GM23338 (cell line): ENCODE data around the gene TMEM140. TPM values are rescaled to one million over a fixed set of nuclear protein-coding genes. Genes with fewer than 3 reads are reported as not detected.

Experiments used
- ATAC-seq: fragments of 200-7000 bp; cut with Tn5 transposase; 3 replicates; pipeline ENCODE4 v1.9.1; 2020
- DNase-seq: peaks from one replicate; pipeline ENCODE4 v3.0.0-alpha.2; 2015; ENCODE audit warnings: low spot score
- H2AFZ ChIP-seq: fragments of 200-600 bp; sonication (generic); 2 replicates; pipeline ENCODE4 v1.8.0; 2016; ENCODE audit warnings: antibody characterized with exemption, mild to moderate bottlenecking, moderate library complexity
- H3F3A ChIP-seq: fragments of 200-600 bp; sonication (generic); replicated peaks from 2 replicates; pipeline ENCODE4 v1.8.0; 2017; ENCODE audit warnings: antibody characterized with exemption, mixed run types, low read depth
- H3K27ac ChIP-seq: fragments of 200-600 bp; sonication (generic); 2 replicates; pipeline ENCODE4 v1.6.1; 2016; ENCODE audit warnings: low read depth
- H3K27me3 ChIP-seq: fragments of 200-600 bp; sonication (generic); 2 replicates; pipeline ENCODE4 v1.8.0; 2016; ENCODE audit warnings: mild to moderate bottlenecking, mixed run types, moderate library complexity; ENCODE audit not compliant: insufficient read depth
- H3K36me3 ChIP-seq: fragments of 200-600 bp; sonication (generic); 2 replicates; pipeline ENCODE4 v1.8.0; 2016; ENCODE audit warnings: mild to moderate bottlenecking; ENCODE audit not compliant: insufficient read depth
- H3K4me1 ChIP-seq: fragments of 200-600 bp; sonication (generic); 2 replicates; pipeline ENCODE4 v1.8.0; 2016; ENCODE audit warnings: mild to moderate bottlenecking, moderate library complexity; ENCODE audit not compliant: insufficient read depth
- H3K4me2 ChIP-seq: fragments of 200-600 bp; sonication (generic); 2 replicates; pipeline ENCODE4 v1.7.1; 2017; ENCODE audit warnings: mixed run types
- H3K4me3 ChIP-seq: fragments of 200-600 bp; sonication (generic); 2 replicates; pipeline ENCODE4 v1.6.1; 2016; ENCODE audit warnings: mixed run types
- H3K79me2 ChIP-seq: fragments of 200-600 bp; sonication (generic); replicated peaks from 2 replicates; pipeline ENCODE4 v1.8.0; 2017; ENCODE audit warnings: mild to moderate bottlenecking; ENCODE audit not compliant: insufficient read depth
- H3K9me2 ChIP-seq: fragments of 200-600 bp; sonication (generic); 2 replicates; pipeline ENCODE4 v1.8.0; 2017; ENCODE audit not compliant: insufficient read depth
- H4K20me1 ChIP-seq: fragments of 200-600 bp; sonication (generic); replicated peaks from 2 replicates; pipeline ENCODE4 v1.8.0; 2017; ENCODE audit warnings: mild to moderate bottlenecking; ENCODE audit not compliant: insufficient read depth
- H3K27ac Mint-ChIP-seq: 2 replicates; pipeline ENCODE4 v1.8.0; 2020; ENCODE audit warnings: inconsistent platforms, mild to moderate bottlenecking, moderate library complexity, mixed read lengths
- H3K27me3 Mint-ChIP-seq: 3 replicates; pipeline ENCODE4 v1.8.0; 2022; ENCODE audit warnings: low read depth, mild to moderate bottlenecking, moderate library complexity, mixed read lengths, inconsistent platforms; ENCODE audit not compliant: insufficient read depth, poor library complexity
- H3K36me3 Mint-ChIP-seq: 3 replicates; pipeline ENCODE4 v1.8.0; 2021; ENCODE audit warnings: low read depth, mild to moderate bottlenecking, inconsistent platforms, moderate library complexity, mixed read lengths
- H3K4me1 Mint-ChIP-seq: 3 replicates; pipeline ENCODE4 v1.8.0; 2020; ENCODE audit warnings: mild to moderate bottlenecking, inconsistent platforms, mixed read lengths
- H3K4me3 Mint-ChIP-seq: 3 replicates; pipeline ENCODE4 v1.8.0; 2021; ENCODE audit warnings: moderate library complexity, mild to moderate bottlenecking, inconsistent platforms, mixed read lengths
- H3K9me3 Mint-ChIP-seq: 3 replicates; pipeline ENCODE4 v1.8.0; 2020; ENCODE audit warnings: moderate library complexity, mild to moderate bottlenecking, inconsistent platforms, mixed read lengths
- CREB1 ChIP-seq: fragments of 250-450 bp; sonication (Bioruptor Pico); IDR thresholded peaks from 2 replicates; pipeline ENCODE4 v1.5.0; 2020; ENCODE audit warnings: low read depth, mild to moderate bottlenecking, moderate library complexity
- EZH2 ChIP-seq: fragments of 200-600 bp; sonication (generic); IDR thresholded peaks from one replicate; pipeline ENCODE4 v1.8.0; 2017; ENCODE audit warnings: antibody characterized with exemption, mild to moderate bottlenecking, low read depth; ENCODE audit not compliant: unreplicated experiment
- EZH2phosphoT487 ChIP-seq: fragments of 200-600 bp; sonication (generic); IDR thresholded peaks from one replicate; pipeline ENCODE4 v1.8.1; 2018; ENCODE audit warnings: antibody characterized with exemption; ENCODE audit not compliant: unreplicated experiment
- JUNB ChIP-seq: IDR thresholded peaks from one replicate; pipeline ENCODE4 v1.6.1; 2016; ENCODE audit warnings: antibody characterized with exemption; ENCODE audit not compliant: unreplicated experiment
- NANOG ChIP-seq: IDR thresholded peaks from 2 replicates; pipeline ENCODE4 v1.6.1; 2016; ENCODE audit warnings: antibody characterized with exemption, borderline replicate concordance
- STAT1 ChIP-seq: IDR thresholded peaks from one replicate; pipeline ENCODE4 v1.6.1; 2016; ENCODE audit warnings: antibody characterized with exemption; ENCODE audit not compliant: unreplicated experiment
- ZNF331 ChIP-seq: fragments of 250-450 bp; sonication (Bioruptor Pico); IDR thresholded peaks from 2 replicates; pipeline ENCODE4 v1.5.0; 2020; ENCODE audit warnings: low read depth, mild to moderate bottlenecking, moderate library complexity
- polyA plus RNA-seq: library from polyadenylated mRNA; unstranded; fragments of >200 nt; fragmentation: Nextera tagmentation; extraction: Ambion mirVana; gene quantifications from 2 replicates; pipeline ENCODE4 v1.2.1, GENCODE V29; 2016
- total RNA-seq: library from RNA; depleted of rRNA; stranded (reverse); fragments of >200 nt; shearing (Covaris generic); gene quantifications from 2 replicates; pipeline ENCODE4 v1.2.3, GENCODE V29; 2014
- TF ChIP-seq, protein P1 (sequence below): IDR thresholded peaks from one replicate; pipeline ENCODE4 v1.6.1; 2018; ENCODE audit warnings: antibody characterized with exemption; ENCODE audit not compliant: unreplicated experiment
- TF ChIP-seq, protein P2 (sequence below): IDR thresholded peaks from 2 replicates; pipeline ENCODE4 v1.6.1; 2016; ENCODE audit warnings: antibody characterized with exemption
- TF ChIP-seq, protein P3 (sequence below), 2 experiments: fragments of 200-600 bp in 1 of 2; sonication (generic) in 1 of 2; conservative IDR thresholded peaks; 2 replicates each; pipeline versions ENCODE4 v1.5.1 to v1.6.1; 2016 to 2017; ENCODE audit warnings: antibody characterized with exemption in 2 of 2, low read depth in 2 of 2, mild to moderate bottlenecking in 2 of 2, moderate library complexity in 1 of 2
- TF ChIP-seq, protein P4 (sequence below): fragments of 250-450 bp; sonication (Bioruptor Pico); IDR thresholded peaks from 2 replicates; pipeline ENCODE4 v1.5.0; 2020; ENCODE audit warnings: mild to moderate bottlenecking, moderate library complexity

The TMEM140 gene
- total and polyA plus RNA-seq, 2 experiments from 2014 or later = 2.7 TPM; not detected in 1

DNA sequence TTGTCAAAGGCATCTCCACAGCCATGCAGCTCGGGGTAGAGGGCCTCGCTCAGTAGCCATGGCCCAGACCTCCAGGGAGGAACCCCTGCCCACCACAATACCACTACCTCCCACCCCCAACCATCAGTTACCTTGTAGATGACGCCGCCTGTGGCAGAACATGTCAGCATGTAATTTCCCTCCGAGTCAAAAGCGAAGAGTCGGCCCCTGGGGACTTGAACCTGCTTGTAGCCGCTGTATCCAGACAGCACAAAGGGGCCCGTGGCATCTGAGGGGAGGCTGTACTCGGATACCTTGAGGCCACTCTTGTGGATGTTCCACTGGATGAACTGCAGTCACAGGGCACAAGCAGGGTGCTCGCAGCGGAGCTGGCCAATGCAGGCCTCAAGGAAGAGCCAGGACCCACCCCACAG, 39.0 kb downstream of the TMEM140 start:
- peaks cover 38% of the 10 kb centered on the region for H3K36me3 Mint-ChIP-seq
- H3K4me1 Mint-ChIP-seq = no peaks in the 10 kb centered on the region
- H3K27me3 ChIP-seq = no peaks in the 10 kb centered on the region
- no peaks in the 10 kb centered on the region; the same call in 1 of the 2 replicates for H4K20me1 ChIP-seq
- H3K79me2 ChIP-seq = no peaks in the 10 kb centered on the region
- no peak overlapping the region for H3K27ac Mint-ChIP-seq
- H3K4me3 ChIP-seq = no peak overlapping the region
- TF ChIP-seq NANOG = no peak
- no peak for TF ChIP-seq ZNF331
- TF ChIP-seq, protein P1, sequence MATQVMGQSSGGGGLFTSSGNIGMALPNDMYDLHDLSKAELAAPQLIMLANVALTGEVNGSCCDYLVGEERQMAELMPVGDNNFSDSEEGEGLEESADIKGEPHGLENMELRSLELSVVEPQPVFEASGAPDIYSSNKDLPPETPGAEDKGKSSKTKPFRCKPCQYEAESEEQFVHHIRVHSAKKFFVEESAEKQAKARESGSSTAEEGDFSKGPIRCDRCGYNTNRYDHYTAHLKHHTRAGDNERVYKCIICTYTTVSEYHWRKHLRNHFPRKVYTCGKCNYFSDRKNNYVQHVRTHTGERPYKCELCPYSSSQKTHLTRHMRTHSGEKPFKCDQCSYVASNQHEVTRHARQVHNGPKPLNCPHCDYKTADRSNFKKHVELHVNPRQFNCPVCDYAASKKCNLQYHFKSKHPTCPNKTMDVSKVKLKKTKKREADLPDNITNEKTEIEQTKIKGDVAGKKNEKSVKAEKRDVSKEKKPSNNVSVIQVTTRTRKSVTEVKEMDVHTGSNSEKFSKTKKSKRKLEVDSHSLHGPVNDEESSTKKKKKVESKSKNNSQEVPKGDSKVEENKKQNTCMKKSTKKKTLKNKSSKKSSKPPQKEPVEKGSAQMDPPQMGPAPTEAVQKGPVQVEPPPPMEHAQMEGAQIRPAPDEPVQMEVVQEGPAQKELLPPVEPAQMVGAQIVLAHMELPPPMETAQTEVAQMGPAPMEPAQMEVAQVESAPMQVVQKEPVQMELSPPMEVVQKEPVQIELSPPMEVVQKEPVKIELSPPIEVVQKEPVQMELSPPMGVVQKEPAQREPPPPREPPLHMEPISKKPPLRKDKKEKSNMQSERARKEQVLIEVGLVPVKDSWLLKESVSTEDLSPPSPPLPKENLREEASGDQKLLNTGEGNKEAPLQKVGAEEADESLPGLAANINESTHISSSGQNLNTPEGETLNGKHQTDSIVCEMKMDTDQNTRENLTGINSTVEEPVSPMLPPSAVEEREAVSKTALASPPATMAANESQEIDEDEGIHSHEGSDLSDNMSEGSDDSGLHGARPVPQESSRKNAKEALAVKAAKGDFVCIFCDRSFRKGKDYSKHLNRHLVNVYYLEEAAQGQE = no peak
- TF ChIP-seq, protein P2, sequence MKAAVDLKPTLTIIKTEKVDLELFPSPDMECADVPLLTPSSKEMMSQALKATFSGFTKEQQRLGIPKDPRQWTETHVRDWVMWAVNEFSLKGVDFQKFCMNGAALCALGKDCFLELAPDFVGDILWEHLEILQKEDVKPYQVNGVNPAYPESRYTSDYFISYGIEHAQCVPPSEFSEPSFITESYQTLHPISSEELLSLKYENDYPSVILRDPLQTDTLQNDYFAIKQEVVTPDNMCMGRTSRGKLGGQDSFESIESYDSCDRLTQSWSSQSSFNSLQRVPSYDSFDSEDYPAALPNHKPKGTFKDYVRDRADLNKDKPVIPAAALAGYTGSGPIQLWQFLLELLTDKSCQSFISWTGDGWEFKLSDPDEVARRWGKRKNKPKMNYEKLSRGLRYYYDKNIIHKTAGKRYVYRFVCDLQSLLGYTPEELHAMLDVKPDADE = no peak
- TF ChIP-seq JUNB = no peak
- no peak for TF ChIP-seq EZH2
- TF ChIP-seq EZH2phosphoT487 = no peak
- no peak for TF ChIP-seq STAT1
- TF ChIP-seq CREB1 (CRISPR knock-in tag) = no peak
- TF ChIP-seq, protein P3, sequence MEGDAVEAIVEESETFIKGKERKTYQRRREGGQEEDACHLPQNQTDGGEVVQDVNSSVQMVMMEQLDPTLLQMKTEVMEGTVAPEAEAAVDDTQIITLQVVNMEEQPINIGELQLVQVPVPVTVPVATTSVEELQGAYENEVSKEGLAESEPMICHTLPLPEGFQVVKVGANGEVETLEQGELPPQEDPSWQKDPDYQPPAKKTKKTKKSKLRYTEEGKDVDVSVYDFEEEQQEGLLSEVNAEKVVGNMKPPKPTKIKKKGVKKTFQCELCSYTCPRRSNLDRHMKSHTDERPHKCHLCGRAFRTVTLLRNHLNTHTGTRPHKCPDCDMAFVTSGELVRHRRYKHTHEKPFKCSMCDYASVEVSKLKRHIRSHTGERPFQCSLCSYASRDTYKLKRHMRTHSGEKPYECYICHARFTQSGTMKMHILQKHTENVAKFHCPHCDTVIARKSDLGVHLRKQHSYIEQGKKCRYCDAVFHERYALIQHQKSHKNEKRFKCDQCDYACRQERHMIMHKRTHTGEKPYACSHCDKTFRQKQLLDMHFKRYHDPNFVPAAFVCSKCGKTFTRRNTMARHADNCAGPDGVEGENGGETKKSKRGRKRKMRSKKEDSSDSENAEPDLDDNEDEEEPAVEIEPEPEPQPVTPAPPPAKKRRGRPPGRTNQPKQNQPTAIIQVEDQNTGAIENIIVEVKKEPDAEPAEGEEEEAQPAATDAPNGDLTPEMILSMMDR (conservative IDR thresholded peaks at IDR 0.05; ENCODE audit: low read depth in 2 of 2) = no peak
- TF ChIP-seq, protein P4, sequence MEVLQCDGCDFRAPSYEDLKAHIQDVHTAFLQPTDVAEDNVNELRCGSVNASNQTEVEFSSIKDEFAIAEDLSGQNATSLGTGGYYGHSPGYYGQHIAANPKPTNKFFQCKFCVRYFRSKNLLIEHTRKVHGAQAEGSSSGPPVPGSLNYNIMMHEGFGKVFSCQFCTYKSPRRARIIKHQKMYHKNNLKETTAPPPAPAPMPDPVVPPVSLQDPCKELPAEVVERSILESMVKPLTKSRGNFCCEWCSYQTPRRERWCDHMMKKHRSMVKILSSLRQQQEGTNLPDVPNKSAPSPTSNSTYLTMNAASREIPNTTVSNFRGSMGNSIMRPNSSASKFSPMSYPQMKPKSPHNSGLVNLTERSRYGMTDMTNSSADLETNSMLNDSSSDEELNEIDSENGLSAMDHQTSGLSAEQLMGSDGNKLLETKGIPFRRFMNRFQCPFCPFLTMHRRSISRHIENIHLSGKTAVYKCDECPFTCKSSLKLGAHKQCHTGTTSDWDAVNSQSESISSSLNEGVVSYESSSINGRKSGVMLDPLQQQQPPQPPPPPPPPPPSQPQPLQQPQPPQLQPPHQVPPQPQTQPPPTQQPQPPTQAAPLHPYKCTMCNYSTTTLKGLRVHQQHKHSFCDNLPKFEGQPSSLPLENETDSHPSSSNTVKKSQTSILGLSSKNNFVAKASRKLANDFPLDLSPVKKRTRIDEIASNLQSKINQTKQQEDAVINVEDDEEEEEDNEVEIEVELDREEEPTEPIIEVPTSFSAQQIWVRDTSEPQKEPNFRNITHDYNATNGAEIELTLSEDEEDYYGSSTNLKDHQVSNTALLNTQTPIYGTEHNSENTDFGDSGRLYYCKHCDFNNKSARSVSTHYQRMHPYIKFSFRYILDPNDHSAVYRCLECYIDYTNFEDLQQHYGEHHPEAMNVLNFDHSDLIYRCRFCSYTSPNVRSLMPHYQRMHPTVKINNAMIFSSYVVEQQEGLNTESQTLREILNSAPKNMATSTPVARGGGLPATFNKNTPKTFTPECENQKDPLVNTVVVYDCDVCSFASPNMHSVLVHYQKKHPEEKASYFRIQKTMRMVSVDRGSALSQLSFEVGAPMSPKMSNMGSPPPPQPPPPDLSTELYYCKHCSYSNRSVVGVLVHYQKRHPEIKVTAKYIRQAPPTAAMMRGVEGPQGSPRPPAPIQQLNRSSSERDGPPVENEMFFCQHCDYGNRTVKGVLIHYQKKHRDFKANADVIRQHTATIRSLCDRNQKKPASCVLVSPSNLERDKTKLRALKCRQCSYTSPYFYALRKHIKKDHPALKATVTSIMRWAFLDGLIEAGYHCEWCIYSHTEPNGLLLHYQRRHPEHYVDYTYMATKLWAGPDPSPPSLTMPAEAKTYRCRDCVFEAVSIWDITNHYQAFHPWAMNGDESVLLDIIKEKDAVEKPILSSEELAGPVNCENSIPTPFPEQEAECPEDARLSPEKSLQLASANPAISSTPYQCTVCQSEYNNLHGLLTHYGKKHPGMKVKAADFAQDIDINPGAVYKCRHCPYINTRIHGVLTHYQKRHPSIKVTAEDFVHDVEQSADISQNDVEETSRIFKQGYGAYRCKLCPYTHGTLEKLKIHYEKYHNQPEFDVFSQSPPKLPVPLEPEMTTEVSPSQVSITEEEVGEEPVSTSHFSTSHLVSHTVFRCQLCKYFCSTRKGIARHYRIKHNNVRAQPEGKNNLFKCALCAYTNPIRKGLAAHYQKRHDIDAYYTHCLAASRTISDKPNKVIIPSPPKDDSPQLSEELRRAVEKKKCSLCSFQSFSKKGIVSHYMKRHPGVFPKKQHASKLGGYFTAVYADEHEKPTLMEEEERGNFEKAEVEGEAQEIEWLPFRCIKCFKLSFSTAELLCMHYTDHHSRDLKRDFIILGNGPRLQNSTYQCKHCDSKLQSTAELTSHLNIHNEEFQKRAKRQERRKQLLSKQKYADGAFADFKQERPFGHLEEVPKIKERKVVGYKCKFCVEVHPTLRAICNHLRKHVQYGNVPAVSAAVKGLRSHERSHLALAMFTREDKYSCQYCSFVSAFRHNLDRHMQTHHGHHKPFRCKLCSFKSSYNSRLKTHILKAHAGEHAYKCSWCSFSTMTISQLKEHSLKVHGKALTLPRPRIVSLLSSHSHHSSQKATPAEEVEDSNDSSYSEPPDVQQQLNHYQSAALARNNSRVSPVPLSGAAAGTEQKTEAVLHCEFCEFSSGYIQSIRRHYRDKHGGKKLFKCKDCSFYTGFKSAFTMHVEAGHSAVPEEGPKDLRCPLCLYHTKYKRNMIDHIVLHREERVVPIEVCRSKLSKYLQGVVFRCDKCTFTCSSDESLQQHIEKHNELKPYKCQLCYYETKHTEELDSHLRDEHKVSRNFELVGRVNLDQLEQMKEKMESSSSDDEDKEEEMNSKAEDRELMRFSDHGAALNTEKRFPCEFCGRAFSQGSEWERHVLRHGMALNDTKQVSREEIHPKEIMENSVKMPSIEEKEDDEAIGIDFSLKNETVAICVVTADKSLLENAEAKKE = no peak
- H3K36me3 ChIP-seq = 0 out of 2 replicates have a peak, but pooled peaks cover 2% of the 10 kb centered on the region
- ATAC-seq (no peak), DNase-seq (no peak)
- H3K4me3 Mint-ChIP-seq = no peak overlapping the region
- no peaks in the 10 kb centered on the region for H3F3A ChIP-seq
- H3K4me2 ChIP-seq = no peak overlapping the region
- H2AFZ ChIP-seq = no peak overlapping the region
- H3K9me2 ChIP-seq = no peaks in the 10 kb centered on the region
- no peak overlapping the region for H3K27ac ChIP-seq
- H3K9me3 Mint-ChIP-seq = peaks cover 13% of the 10 kb centered on the region
- H3K4me1 ChIP-seq = no peaks in the 10 kb centered on the region
- H3K27me3 Mint-ChIP-seq = peaks cover 4% of the 10 kb centered on the region
